Tibial nerve (tissue), 4 donors: ENCODE data around the gene MEX3C. TPM values are rescaled to one million over a fixed set of nuclear protein-coding genes. Genes with fewer than 3 reads are reported as not detected.

Experiments
- DNase-seq, 2 donors: peaks; one replicate each; pipeline ENCODE4 v3.0.0-alpha.2; 2019; ENCODE audit warnings: low spot score in 2 of 2
- H3K27ac ChIP-seq, 4 donors: fragments of 200-600 bp; sonication (generic) in 3 of 4; one replicate each; pipeline ENCODE4 v1.5.1; 2017 to 2019; ENCODE audit warnings: mild to moderate bottlenecking in 1 of 4
- H3K27me3 ChIP-seq, 2 donors: fragments of 200-600 bp; sonication (generic) in 1 of 2; one replicate each; pipeline versions ENCODE4 v1.5.1 to v1.6.0; 2017 to 2019
- H3K36me3 ChIP-seq, 3 donors: fragments of 200-600 bp; sonication (generic); one replicate each; pipeline ENCODE4 v1.5.1; 2018 to 2019
- H3K4me1 ChIP-seq, 4 donors: fragments of 200-600 bp; sonication (generic) in 3 of 4; one replicate each; pipeline ENCODE4 v1.5.1; 2017 to 2019
- H3K4me3 ChIP-seq, 4 donors: fragments of 200-600 bp; sonication (generic) in 3 of 4; one replicate each; pipeline ENCODE4 v1.5.1; 2017 to 2019; ENCODE audit warnings: mild to moderate bottlenecking in 1 of 4, moderate library complexity in 1 of 4
- H3K9me3 ChIP-seq, 4 donors: fragments of 200-600 bp; sonication (generic) in 3 of 4; one replicate each; pipeline ENCODE4 v1.5.1; 2017 to 2019
- CTCF ChIP-seq, 5 experiments: fragments of 200-600 bp in 3 of 5; fragments of 450-650 bp in 2 of 5; sonication (generic) in 3 of 5; IDR thresholded peaks; one replicate each; pipeline ENCODE4 v1.5.1; 2016 to 2019; ENCODE audit warnings: antibody characterized with exemption in 5 of 5, mild to moderate bottlenecking in 3 of 5, moderate library complexity in 2 of 5
- EP300 ChIP-seq, 2 donors: sonication (generic); formaldehyde crosslinking; IDR thresholded peaks; one replicate each; pipeline ENCODE4 v1.6.1; 2017; ENCODE audit warnings: antibody characterized with exemption in 2 of 2, mild to moderate bottlenecking in 1 of 2
- POLR2A ChIP-seq, 2 donors: fragments of 450-650 bp; IDR thresholded peaks; one replicate each; pipeline ENCODE4 v1.6.1; 2017; ENCODE audit warnings: antibody characterized with exemption in 2 of 2, mild to moderate bottlenecking in 2 of 2, moderate library complexity in 2 of 2
- WGBS, 2 donors: methylation state at CpG; one replicate each; pipeline ENCODE4 v1.1.5; 2018; 5-methylcytosine and 5-hydroxymethylcytosine counted together
- total RNA-seq, 4 donors: library from RNA; depleted of rRNA; stranded (reverse); fragments of >200 nt; gene quantifications; one replicate each; pipeline ENCODE4 v1.1.0, GENCODE V29; 2016

The MEX3C gene
- 10 to 100 TPM; 24.0 to 32.8 (median 28.5) TPM for total RNA-seq

GRCh38 chr18:51197661-51198424 lies at the start of gene MEX3C:
Gene MEX3C, minus strand, starts transcription at chr18:51197681. Its CDS starts 361 bp downstream, at chr18:51197320.
- peak; percentile 99 for DNase-seq
- TF ChIP-seq CTCF (IDR thresholded peaks at IDR 0.05): peak in 4 of 5 experiments; percentile 13 to 42 (median 38)
- TF ChIP-seq POLR2A (IDR thresholded peaks at IDR 0.05): peak; percentile 70 to 84
- TF ChIP-seq EP300 (IDR thresholded peaks at IDR 0.05): peak; percentile 16 to 91
- H3K27me3 ChIP-seq: no peaks in the 10 kb centered on the region
- peaks cover 0 to 32% (median 19%) of the 10 kb centered on the region in 4 donors for H3K4me1 ChIP-seq
- peaks cover 0 to 3% (median 0%) of the 10 kb centered on the region in 4 donors for H3K9me3 ChIP-seq
- peak within 1 kb of the TSS; percentile 90 to 99 (median 98) for H3K27ac ChIP-seq
- peak within 1 kb of the TSS; percentile 55 to 87 (median 80) for H3K4me3 ChIP-seq
- WGBS, 2 donors: 0 to 1% methylated on average over 31 to 51 of the region's 51 CpGs
- H3K36me3 ChIP-seq: peaks cover 0 to 3% (median 0%) of the 10 kb centered on the region in 3 donors

- no peak overlapping the region for H3K27ac ChIP-seq
- H3K4me3 ChIP-seq: no peak overlapping the region
- WGBS, 2 donors: 52 to 86% methylated on average over 3 of the region's 3 CpGs
- TF ChIP-seq POLR2A (IDR thresholded peaks at IDR 0.05) (no peak), CTCF (IDR thresholded peaks at IDR 0.05) (no peak), EP300 (IDR thresholded peaks at IDR 0.05) (no peak)
- no peaks in the 10 kb centered on the region for H3K9me3 ChIP-seq
- H3K4me1 ChIP-seq: peaks cover 0 to 3% (median 0%) of the 10 kb centered on the region in 4 donors
- H3K36me3 ChIP-seq: no peaks in the 10 kb centered on the region
- H3K27me3 ChIP-seq: no peaks in the 10 kb centered on the region
- no peak for DNase-seq
Measured at GRCh38 chr18:51241226-51241625, 43.7 kb upstream of the MEX3C start.

GRCh38 chr18:51236225-51236624 lies 38.7 kb upstream of the MEX3C start:
- Histone ChIP-seq H3K4me1 (peaks cover 0 to 9% (median 0%) of the 10 kb centered on the region in 4 donors), H3K9me3 (no peaks in the 10 kb centered on the region), H3K36me3 (no peaks in the 10 kb centered on the region), H3K27me3 (no peaks in the 10 kb centered on the region), H3K4me3 (no peak overlapping the region), H3K27ac (peak overlapping the region in 1 of 4 donors; percentile 29)
- TF ChIP-seq EP300 (IDR thresholded peaks at IDR 0.05): no peak
- TF ChIP-seq POLR2A (IDR thresholded peaks at IDR 0.05): no peak
- no peak for TF ChIP-seq CTCF (IDR thresholded peaks at IDR 0.05)
- WGBS, 2 donors: 36 to 39% methylated on average over 2 of the region's 2 CpGs
- no peak for DNase-seq

- no peaks in the 10 kb centered on the region for H3K36me3 ChIP-seq
- H3K9me3 ChIP-seq: no peaks in the 10 kb centered on the region
- H3K27me3 ChIP-seq: no peaks in the 10 kb centered on the region
- no peak overlapping the region for H3K4me3 ChIP-seq
- no peak for DNase-seq
- no peak overlapping the region for H3K27ac ChIP-seq
- 57 to 63% methylated on average over 6 of the region's 6 CpGs for WGBS, 2 donors
- peaks cover 0 to 9% (median 0%) of the 10 kb centered on the region in 4 donors for H3K4me1 ChIP-seq
- no peak for TF ChIP-seq POLR2A (IDR thresholded peaks at IDR 0.05)
- no peak for TF ChIP-seq EP300 (IDR thresholded peaks at IDR 0.05)
- TF ChIP-seq CTCF (IDR thresholded peaks at IDR 0.05): no peak
Measured at GRCh38 chr18:51235009-51235789, 37.7 kb upstream of the MEX3C start.
